HCT116 (cell line): Measurements from ENCODE around the gene CCDC28B. TPM values are rescaled to one million over a fixed set of nuclear protein-coding genes. Genes with fewer than 3 reads are reported as not detected.

Experiments used
- ATAC-seq: fragments of 200-7000 bp; cut with Tn5 transposase; 2 replicates; pipeline ENCODE4 v1.9.1; 2020; ENCODE audit warnings: mild to moderate bottlenecking, moderate library complexity
- BruUV-seq: library from RNA; stranded (reverse); fragments of 400-500 nt; replicated peaks from 2 replicates; lab custom pipeline; 2021; lab: Mats Ljungman, UMichigan
- CTCF ChIA-PET: fragments of 300-600 bp; sonication (Branson Sonifier 250); formaldehyde crosslinking; loops from one replicate; lab custom pipeline; 2021; ENCODE audit warnings: antibody characterized with exemption; lab: Charles Lee
- POLR2A ChIA-PET: fragments of 300-600, 350-600 bp; sonication (Branson Sonifier 250); formaldehyde crosslinking; loops from one replicate; lab custom pipeline; 2021; ENCODE audit warnings: antibody characterized with exemption; lab: Charles Lee
- RAD21 ChIA-PET, 2 experiments: fragments of 300-600 bp; sonication (Branson Sonifier 250); formaldehyde crosslinking; loops; one replicate each; lab custom pipeline; 2023; ENCODE audit warnings: low total read pairs in 2 of 2; ENCODE audit not compliant: uncharacterized antibody in 2 of 2, unreplicated experiment in 2 of 2, low non-redundant PET in 1 of 2; lab: Charles Lee
- DNase-seq: peaks from one replicate; pipeline ENCODE4 v3.0.0-alpha.2; 2010; ENCODE audit warnings: low read depth, low spot score
- H2AFZ ChIP-seq: fragments of 200-600 bp; shearing (Covaris generic), sonication (generic); 2 replicates; pipeline ENCODE4 v1.6.1; 2017; ENCODE audit warnings: low read depth, mixed run types, mixed read lengths, antibody characterized with exemption, low read length; ENCODE audit not compliant: poor library complexity, severe bottlenecking
- H3K27ac ChIP-seq: 2 replicates; pipeline ENCODE4 v1.5.1; 2012; ENCODE audit warnings: low read depth, low read length
- H3K27me3 ChIP-seq: fragments of 200-600 bp; sonication (generic); 2 replicates; pipeline ENCODE4 v1.6.1; 2016; ENCODE audit warnings: mixed run types, low read length, mixed read lengths; ENCODE audit not compliant: insufficient read depth
- H3K36me3 ChIP-seq, 2 experiments: fragments of 200-500 bp in 1 of 2; fragments of 200-600 bp in 1 of 2; sonication (Bioruptor generic) in 1 of 2; sonication (generic) in 1 of 2; 2 replicates each; pipeline versions ENCODE4 v1.5.1 to v1.6.1; 2014 to 2016; ENCODE audit warnings: low read length in 2 of 2, inconsistent platforms in 1 of 2, mixed read lengths in 1 of 2, mixed run types in 1 of 2; ENCODE audit not compliant: insufficient read depth in 2 of 2, control insufficient read depth in 1 of 2
- H3K4me1 ChIP-seq, 2 experiments: fragments of 200-600 bp in 1 of 2; sonication (generic) in 1 of 2; 2 replicates each; pipeline versions ENCODE4 v1.5.1 to v1.6.1; 2012 to 2017; ENCODE audit warnings: low read length in 2 of 2, inconsistent platforms in 1 of 2, mild to moderate bottlenecking in 1 of 2, mixed read lengths in 1 of 2, mixed run types in 1 of 2, moderate library complexity in 1 of 2; ENCODE audit not compliant: insufficient read depth in 2 of 2, control insufficient read depth in 1 of 2
- H3K4me2 ChIP-seq: fragments of 200-600 bp; sonication (generic); 2 replicates; pipeline ENCODE4 v1.6.1; 2017; ENCODE audit warnings: mixed run types, low read length, mixed read lengths
- H3K4me3 ChIP-seq, 2 experiments: fragments of 200-600 bp in 1 of 2; sonication (generic) in 1 of 2; replicated peaks in 1 of 2; 2 replicates each; pipeline ENCODE4 v1.5.1; 2011 to 2016; ENCODE audit warnings: low read length in 2 of 2, control low read depth in 1 of 2, low read depth in 1 of 2, mild to moderate bottlenecking in 1 of 2, mixed read lengths in 1 of 2, mixed run types in 1 of 2
- H3K79me2 ChIP-seq: fragments of 200-600 bp; sonication (generic); 2 replicates; pipeline ENCODE4 v1.6.1; 2017; ENCODE audit warnings: mild to moderate bottlenecking, mixed run types, low read length, moderate library complexity, mixed read lengths; ENCODE audit not compliant: insufficient read depth
- H3K9ac ChIP-seq: fragments of 200-600 bp; sonication (generic); 2 replicates; pipeline ENCODE4 v1.6.1; 2016; ENCODE audit warnings: low read length, mixed read lengths
- H3K9me2 ChIP-seq: fragments of 200-600 bp; sonication (generic), shearing (Covaris generic); 2 replicates; pipeline ENCODE4 v1.6.1; 2017; ENCODE audit warnings: mixed run types, mild to moderate bottlenecking, moderate library complexity; ENCODE audit not compliant: insufficient read depth
- H3K9me3 ChIP-seq, 2 experiments: fragments of 200-500 bp in 1 of 2; fragments of 200-600 bp in 1 of 2; sonication (Bioruptor generic) in 1 of 2; sonication (generic) in 1 of 2; 2 replicates each; pipeline ENCODE4 v1.6.1; 2014 to 2017; ENCODE audit warnings: low read length in 2 of 2, mixed read lengths in 2 of 2, inconsistent platforms in 1 of 2, low read depth in 1 of 2, mild to moderate bottlenecking in 1 of 2, mixed run types in 1 of 2, moderate library complexity in 1 of 2; ENCODE audit not compliant: control insufficient read depth in 1 of 2, insufficient read depth in 1 of 2
- H4K20me1 ChIP-seq: fragments of 200-600 bp; sonication (generic), shearing (Covaris generic); 2 replicates; pipeline ENCODE4 v1.6.1; 2017; ENCODE audit warnings: mixed run types, mild to moderate bottlenecking, moderate library complexity; ENCODE audit not compliant: insufficient read depth
- CBX3 ChIP-seq: IDR thresholded peaks from 2 replicates; pipeline ENCODE4 v1.6.1; 2012; ENCODE audit warnings: low read depth
- CEBPB ChIP-seq: IDR thresholded peaks from 2 replicates; pipeline ENCODE4 v1.6.1; 2012; ENCODE audit warnings: low read depth
- EGR1 ChIP-seq: IDR thresholded peaks from 2 replicates; pipeline ENCODE4 v1.6.1; 2012; ENCODE audit warnings: low read depth
- EZH2phosphoT487 ChIP-seq: fragments of 200-600 bp; IDR thresholded peaks from 2 replicates; pipeline ENCODE4 v1.6.1; 2018; ENCODE audit warnings: antibody characterized with exemption, borderline replicate concordance
- FOSL1 ChIP-seq: IDR thresholded peaks from 2 replicates; pipeline ENCODE4 v1.6.1; 2012; ENCODE audit warnings: low read depth
- JUND ChIP-seq: IDR thresholded peaks from 2 replicates; pipeline ENCODE4 v1.6.1; 2012
- POLR2A ChIP-seq: IDR thresholded peaks from 2 replicates; pipeline ENCODE4 v1.7.0; 2011; ENCODE audit warnings: borderline replicate concordance; ENCODE audit not compliant: insufficient read depth, insufficient read length; ENCODE audit errors: extremely low read depth
- POLR2AphosphoS5 ChIP-seq: IDR thresholded peaks from 2 replicates; pipeline ENCODE4 v1.6.1; 2011; ENCODE audit warnings: mild to moderate bottlenecking, low read depth, low read length, moderate library complexity
- RAD21 ChIP-seq: IDR thresholded peaks from 2 replicates; pipeline ENCODE4 v1.6.1; 2012; ENCODE audit warnings: low read depth, mild to moderate bottlenecking
- SIN3A ChIP-seq: IDR thresholded peaks from 2 replicates; pipeline ENCODE4 v1.6.1; 2012; ENCODE audit warnings: low read depth
- SRF ChIP-seq: IDR thresholded peaks from 2 replicates; pipeline ENCODE4 v1.6.1; 2012; ENCODE audit warnings: low read depth
- TCF7L2 ChIP-seq: IDR thresholded peaks from 2 replicates; pipeline ENCODE4 v1.7.0; 2011; ENCODE audit warnings: borderline replicate concordance, inconsistent platforms; ENCODE audit not compliant: insufficient read depth, insufficient read length; ENCODE audit errors: extremely low read depth
- YY1 ChIP-seq: IDR thresholded peaks from 2 replicates; pipeline ENCODE4 v1.6.1; 2011; ENCODE audit warnings: low read length, low read depth, moderate library complexity, mild to moderate bottlenecking; ENCODE audit not compliant: insufficient replicate concordance; ENCODE audit errors: extremely low read depth
- ZFX ChIP-seq: fragments of 450-650 bp; IDR thresholded peaks from 2 replicates; pipeline ENCODE4 v1.6.1; 2017
- intact Hi-C: fragments of 100-400 bp; cut with micrococcal nuclease; formaldehyde crosslinking; loops from 2 replicates; pipeline ENCODE4 v1.10.0; 2022
- total RNA-seq: library from RNA; stranded (reverse); gene quantifications from one replicate; pipeline ENCODE4 v1.2.1, GENCODE V29; 2021; ENCODE audit not compliant: unreplicated experiment
- TF ChIP-seq, protein P1 (sequence below): IDR thresholded peaks from 2 replicates; pipeline ENCODE4 v1.6.1; 2011; ENCODE audit warnings: mild to moderate bottlenecking, low read length, moderate library complexity; ENCODE audit not compliant: insufficient replicate concordance; ENCODE audit errors: extremely low read depth
- TF ChIP-seq, protein P2 (sequence below), 3 experiments: fragments of 200-600 bp in 1 of 3; sonication (generic) in 1 of 3; IDR thresholded peaks in 2 of 3; conservative IDR thresholded peaks in 1 of 3; 2 replicates each; pipeline ENCODE4 v1.5.1; 2012 to 2017; ENCODE audit warnings: low read depth in 2 of 3, low read length in 2 of 3, antibody characterized with exemption in 1 of 3, borderline replicate concordance in 1 of 3, control low read depth in 1 of 3, mild to moderate bottlenecking in 1 of 3, mixed read lengths in 1 of 3, mixed run types in 1 of 3, moderate library complexity in 1 of 3; ENCODE audit not compliant: insufficient read depth in 1 of 3
- TF ChIP-seq, protein P3 (sequence below): IDR thresholded peaks from 2 replicates; pipeline ENCODE4 v1.6.1; 2012

CCDC28B gene
- total RNA-seq, 1 experiment from 2014 or later: 5.9 TPM

DNA sequence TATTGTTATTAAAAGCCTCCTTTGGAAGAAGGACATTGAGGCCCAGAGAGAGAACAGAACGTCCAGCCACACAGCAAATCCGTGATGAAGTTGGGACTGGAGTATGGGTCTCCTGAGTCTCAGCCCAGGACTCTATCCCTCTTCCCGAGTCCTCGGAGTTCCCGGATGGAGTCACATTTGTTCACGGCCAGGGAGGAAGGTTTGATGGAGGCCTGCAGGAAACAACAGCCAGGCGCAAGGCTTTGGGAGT, 21.3 kb upstream of the CCDC28B start:
- RAD21 ChIA-PET: interaction anchor here in 1 of 2 experiments (0.6 kb wide), 1 partner anchor 64 kb away, joined by 6 read pairs; no protein-coding TSS in a partner anchor
- TF ChIP-seq ZFX (no peak), POLR2A (no peak), SIN3A (no peak), SRF (no peak), JUND (no peak), FOSL1 (no peak), EGR1 (no peak), EZH2phosphoT487 (no peak), CBX3 (no peak), TCF7L2 (no peak), POLR2AphosphoS5 (no peak), RAD21 (no peak), CEBPB (no peak), YY1 (no peak)
- TF ChIP-seq, protein P1, sequence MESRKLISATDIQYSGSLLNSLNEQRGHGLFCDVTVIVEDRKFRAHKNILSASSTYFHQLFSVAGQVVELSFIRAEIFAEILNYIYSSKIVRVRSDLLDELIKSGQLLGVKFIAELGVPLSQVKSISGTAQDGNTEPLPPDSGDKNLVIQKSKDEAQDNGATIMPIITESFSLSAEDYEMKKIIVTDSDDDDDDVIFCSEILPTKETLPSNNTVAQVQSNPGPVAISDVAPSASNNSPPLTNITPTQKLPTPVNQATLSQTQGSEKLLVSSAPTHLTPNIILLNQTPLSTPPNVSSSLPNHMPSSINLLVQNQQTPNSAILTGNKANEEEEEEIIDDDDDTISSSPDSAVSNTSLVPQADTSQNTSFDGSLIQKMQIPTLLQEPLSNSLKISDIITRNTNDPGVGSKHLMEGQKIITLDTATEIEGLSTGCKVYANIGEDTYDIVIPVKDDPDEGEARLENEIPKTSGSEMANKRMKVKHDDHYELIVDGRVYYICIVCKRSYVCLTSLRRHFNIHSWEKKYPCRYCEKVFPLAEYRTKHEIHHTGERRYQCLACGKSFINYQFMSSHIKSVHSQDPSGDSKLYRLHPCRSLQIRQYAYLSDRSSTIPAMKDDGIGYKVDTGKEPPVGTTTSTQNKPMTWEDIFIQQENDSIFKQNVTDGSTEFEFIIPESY: no peak
- TF ChIP-seq, protein P2, sequence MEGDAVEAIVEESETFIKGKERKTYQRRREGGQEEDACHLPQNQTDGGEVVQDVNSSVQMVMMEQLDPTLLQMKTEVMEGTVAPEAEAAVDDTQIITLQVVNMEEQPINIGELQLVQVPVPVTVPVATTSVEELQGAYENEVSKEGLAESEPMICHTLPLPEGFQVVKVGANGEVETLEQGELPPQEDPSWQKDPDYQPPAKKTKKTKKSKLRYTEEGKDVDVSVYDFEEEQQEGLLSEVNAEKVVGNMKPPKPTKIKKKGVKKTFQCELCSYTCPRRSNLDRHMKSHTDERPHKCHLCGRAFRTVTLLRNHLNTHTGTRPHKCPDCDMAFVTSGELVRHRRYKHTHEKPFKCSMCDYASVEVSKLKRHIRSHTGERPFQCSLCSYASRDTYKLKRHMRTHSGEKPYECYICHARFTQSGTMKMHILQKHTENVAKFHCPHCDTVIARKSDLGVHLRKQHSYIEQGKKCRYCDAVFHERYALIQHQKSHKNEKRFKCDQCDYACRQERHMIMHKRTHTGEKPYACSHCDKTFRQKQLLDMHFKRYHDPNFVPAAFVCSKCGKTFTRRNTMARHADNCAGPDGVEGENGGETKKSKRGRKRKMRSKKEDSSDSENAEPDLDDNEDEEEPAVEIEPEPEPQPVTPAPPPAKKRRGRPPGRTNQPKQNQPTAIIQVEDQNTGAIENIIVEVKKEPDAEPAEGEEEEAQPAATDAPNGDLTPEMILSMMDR (IDR thresholded peaks at IDR 0.05 in 2 of 3, conservative IDR thresholded peaks at IDR 0.05 in 1 of 3; ENCODE audit: borderline replicate concordance in 1 of 3, insufficient read depth in 1 of 3, low read depth in 2 of 3, low read length in 2 of 3): no peak
- TF ChIP-seq, protein P3, sequence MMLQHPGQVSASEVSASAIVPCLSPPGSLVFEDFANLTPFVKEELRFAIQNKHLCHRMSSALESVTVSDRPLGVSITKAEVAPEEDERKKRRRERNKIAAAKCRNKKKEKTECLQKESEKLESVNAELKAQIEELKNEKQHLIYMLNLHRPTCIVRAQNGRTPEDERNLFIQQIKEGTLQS: no peak
- TF ChIP-seq, all 23 proteins: peak for 0
- H4K20me1 ChIP-seq: peaks cover 4% of the 10 kb centered on the region; the same call in 1 of the 2 replicates
- peak overlapping the region; percentile 95 for H3K9ac ChIP-seq
- H3K9me2 ChIP-seq: no peaks in the 10 kb centered on the region
- intact Hi-C loops: loop anchor here (5.0 kb wide), 1 partner anchor 67 kb away; no protein-coding TSS in a partner anchor
- H3K36me3 ChIP-seq: peaks cover 14 to 27% of the 10 kb centered on the region in 2 experiments
- ATAC-seq: peak; percentile 34
- peak overlapping the region; percentile 72 for H2AFZ ChIP-seq
- H3K9me3 ChIP-seq: no peaks in the 10 kb centered on the region
- no peak for DNase-seq
- H3K79me2 ChIP-seq: peaks cover 40% of the 10 kb centered on the region
- peak overlapping the region; percentile 85 to 86 for H3K4me3 ChIP-seq
- peaks cover 15 to 32% of the 10 kb centered on the region in 2 experiments for H3K4me1 ChIP-seq
- BruUV-seq: TSS peak; percentile 99
- peak overlapping the region; percentile 69 for H3K27ac ChIP-seq
- POLR2A ChIA-PET: interaction anchor here (1.0 to 1.5 kb wide), 4 partner anchors 25 to 157 kb away, joined by 3 to 6 read pairs (median 4); partner anchors contain the start of genes MARCKSL1 and TMEM39B
- no peaks in the 10 kb centered on the region for H3K27me3 ChIP-seq
- H3K4me2 ChIP-seq: peak overlapping the region; percentile 95
- CTCF ChIA-PET: no interaction called here
